Measurements from ENCODE around the gene ASPSCR1.
"Not testable (repeated sequence)": the region's sequence is repeated elsewhere in the genome, so short reads cannot be mapped to it uniquely, and the experiment has no call there.

Gene ASPSCR1

GRCh38 chr17:82031885-82032627, 54.6 kb downstream of the ASPSCR1 start:
- peaks cover 39% of the 10 kb centered on the region for H3K4me1 ChIP-seq (ENCODE audit: control insufficient read depth, insufficient read depth, low read length)
- H3K9me3 ChIP-seq (ENCODE audit: control insufficient read depth in 2 of 2, low read length in 2 of 2) = no peaks in the 10 kb centered on the region
- peak overlapping the region in 1 of 2 donors; percentile 47 for H3K9ac ChIP-seq (ENCODE audit: low read length in 2 of 2)
- H3K27me3 ChIP-seq (ENCODE audit: control insufficient read depth in 1 of 2, insufficient read depth in 2 of 2, low read length in 2 of 2) = peaks cover 0 to 12% of the 10 kb centered on the region in 2 donors
- no peak overlapping the region for H3K27ac ChIP-seq (ENCODE audit: low read length)
- H3K4me3 ChIP-seq (ENCODE audit: low read length in 2 of 2) = peak overlapping the region in 1 of 2 donors; percentile 54
- H3K36me3 ChIP-seq (ENCODE audit: control insufficient read depth in 2 of 2, insufficient read depth in 2 of 2, low read length in 2 of 2) = no peaks in the 10 kb centered on the region

GRCh38 chr17:82033359-82034085, 56.1 kb downstream of the ASPSCR1 start:
- Histone ChIP-seq H3K9ac (ENCODE audit: low read length in 2 of 2) (no peak overlapping the region), H3K4me1 (ENCODE audit: control insufficient read depth, insufficient read depth, low read length) (peaks cover 48% of the 10 kb centered on the region), H3K36me3 (ENCODE audit: control insufficient read depth in 2 of 2, insufficient read depth in 2 of 2, low read length in 2 of 2) (no peaks in the 10 kb centered on the region)

DNA sequence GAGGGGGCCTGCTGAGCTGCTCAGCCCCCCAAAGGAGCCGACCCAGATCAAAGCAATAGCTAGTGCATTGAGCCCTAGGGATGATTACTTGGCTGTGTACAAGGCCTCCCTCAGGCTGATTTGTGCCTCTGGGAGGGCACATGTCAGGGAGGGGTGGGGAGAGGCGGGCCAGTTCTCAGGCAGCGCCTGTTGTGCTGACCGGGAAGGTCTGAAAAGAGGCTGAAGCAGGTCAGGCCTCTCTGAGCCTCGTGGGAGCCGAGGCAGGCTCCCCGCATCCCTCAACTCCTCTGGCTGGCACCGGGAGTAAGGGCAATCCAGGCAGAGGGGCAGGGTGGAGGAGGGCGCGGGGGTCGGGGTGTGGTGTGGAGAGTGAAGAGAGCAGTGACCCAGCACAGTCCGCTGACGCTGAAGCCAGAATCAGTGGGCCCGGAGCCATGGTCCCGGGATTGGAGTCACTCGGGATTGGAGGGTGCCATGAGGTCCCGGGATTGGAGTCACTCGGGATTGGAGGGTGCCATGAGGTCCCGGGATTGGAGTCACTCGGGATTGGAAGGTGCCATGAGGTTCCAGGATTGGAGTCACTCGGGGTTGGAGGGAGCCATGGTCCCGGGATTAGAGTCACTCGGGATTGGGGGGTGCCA, 57.1 kb downstream of the ASPSCR1 start:
- no peak overlapping the region for H3K9ac ChIP-seq (ENCODE audit: low read length in 2 of 2)
- H3K36me3 ChIP-seq (ENCODE audit: control insufficient read depth in 2 of 2, insufficient read depth in 2 of 2, low read length in 2 of 2) = no peaks in the 10 kb centered on the region
- peaks cover 48% of the 10 kb centered on the region for H3K4me1 ChIP-seq (ENCODE audit: control insufficient read depth, insufficient read depth, low read length)
- H3K27ac ChIP-seq (ENCODE audit: low read length) = no peak overlapping the region
- H3K4me3 ChIP-seq (ENCODE audit: low read length in 2 of 2) = no peak overlapping the region
- H3K27me3 ChIP-seq (ENCODE audit: control insufficient read depth in 1 of 2, insufficient read depth in 2 of 2, low read length in 2 of 2) = peaks cover 0 to 12% of the 10 kb centered on the region in 2 donors
- no peaks in the 10 kb centered on the region for H3K9me3 ChIP-seq (ENCODE audit: control insufficient read depth in 2 of 2, low read length in 2 of 2)

More at GRCh38 chr17:82033359-82034085, 56.1 kb downstream of the ASPSCR1 start:
- no peak overlapping the region for H3K4me3 ChIP-seq (ENCODE audit: low read length in 2 of 2)
- H3K27me3 ChIP-seq (ENCODE audit: control insufficient read depth in 1 of 2, insufficient read depth in 2 of 2, low read length in 2 of 2) = peaks cover 0 to 12% of the 10 kb centered on the region in 2 donors
- no peaks in the 10 kb centered on the region for H3K9me3 ChIP-seq (ENCODE audit: control insufficient read depth in 2 of 2, low read length in 2 of 2)
- no peak overlapping the region for H3K27ac ChIP-seq (ENCODE audit: low read length)

DNA sequence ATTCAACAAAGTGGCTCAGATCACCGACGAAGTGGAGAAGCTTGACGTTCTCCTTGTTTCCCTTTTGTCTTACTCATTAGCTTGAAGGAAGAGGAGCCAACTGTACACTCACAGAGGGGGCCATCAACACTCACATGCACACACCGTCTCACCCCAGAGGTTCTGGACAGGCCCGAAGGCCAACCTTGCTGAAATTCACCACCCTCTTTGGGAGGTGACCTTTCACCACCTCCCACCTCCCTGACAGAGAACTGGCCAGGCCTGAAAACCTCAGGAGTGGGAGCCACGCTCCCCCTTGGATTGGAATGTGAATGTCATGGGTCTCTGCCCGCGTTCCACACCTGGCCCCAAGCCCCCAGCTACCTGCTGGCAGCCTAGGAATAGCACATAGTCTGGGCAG, 58.1 kb downstream of the ASPSCR1 start:
- Histone ChIP-seq H3K27me3 (ENCODE audit: control insufficient read depth in 1 of 2, insufficient read depth in 2 of 2, low read length in 2 of 2) (peaks cover 0 to 12% of the 10 kb centered on the region in 2 donors), H3K9ac (ENCODE audit: low read length in 2 of 2) (no peak overlapping the region), H3K4me3 (ENCODE audit: low read length in 2 of 2) (no peak overlapping the region), H3K9me3 (ENCODE audit: control insufficient read depth in 2 of 2, low read length in 2 of 2) (no peaks in the 10 kb centered on the region), H3K36me3 (ENCODE audit: control insufficient read depth in 2 of 2, insufficient read depth in 2 of 2, low read length in 2 of 2) (no peaks in the 10 kb centered on the region), H3K4me1 (ENCODE audit: control insufficient read depth, insufficient read depth, low read length) (peaks cover 42% of the 10 kb centered on the region), H3K27ac (ENCODE audit: low read length) (no peak overlapping the region)

DNA sequence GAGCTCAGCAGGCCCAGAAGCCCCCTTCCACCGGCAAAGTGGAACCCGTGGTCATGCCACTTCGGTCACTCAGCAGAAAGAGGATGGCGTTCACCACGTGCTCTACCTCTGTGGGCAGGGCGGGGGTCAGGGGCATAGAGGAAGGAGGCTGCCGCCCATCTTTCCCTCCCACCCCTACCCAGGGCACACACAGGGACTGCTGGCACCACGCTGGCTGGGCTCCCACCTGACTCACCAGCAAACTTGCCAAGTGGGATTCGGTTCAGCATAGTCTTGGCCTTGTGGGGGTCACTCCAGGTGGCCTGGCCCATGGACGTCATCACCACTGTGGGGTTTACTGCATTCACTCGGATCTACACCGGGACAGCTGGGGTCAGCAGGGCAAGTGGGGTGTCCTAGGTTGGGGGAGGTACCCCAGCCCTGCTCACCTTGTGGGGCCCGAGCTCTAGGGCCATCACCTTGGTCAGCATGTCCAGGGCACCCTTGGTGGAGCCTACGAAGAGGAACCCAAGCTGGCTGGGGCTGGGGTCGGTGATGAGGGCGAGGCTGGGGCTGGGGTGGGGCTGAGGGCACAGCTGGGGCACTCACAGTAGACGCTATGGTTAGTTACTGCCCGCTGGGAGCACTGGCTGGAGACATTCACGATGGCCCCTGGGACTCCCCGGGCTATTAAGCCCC, 58.7 kb downstream of the ASPSCR1 start:
- peak overlapping the region; percentile 88 for H3K27ac ChIP-seq (ENCODE audit: low read length)
- peaks cover 36% of the 10 kb centered on the region for H3K4me1 ChIP-seq (ENCODE audit: control insufficient read depth, insufficient read depth, low read length)
- H3K27me3 ChIP-seq (ENCODE audit: control insufficient read depth in 1 of 2, insufficient read depth in 2 of 2, low read length in 2 of 2) = peaks cover 0 to 12% of the 10 kb centered on the region in 2 donors
- peak overlapping the region; percentile 78 to 81 for H3K4me3 ChIP-seq (ENCODE audit: low read length in 2 of 2)
- H3K36me3 ChIP-seq (ENCODE audit: control insufficient read depth in 2 of 2, insufficient read depth in 2 of 2, low read length in 2 of 2) = no peaks in the 10 kb centered on the region
- H3K9me3 ChIP-seq (ENCODE audit: control insufficient read depth in 2 of 2, low read length in 2 of 2) = no peaks in the 10 kb centered on the region
- peak overlapping the region; percentile 82 to 92 for H3K9ac ChIP-seq (ENCODE audit: low read length in 2 of 2)

GRCh38 chr17:82036634-82037091, 59.2 kb downstream of the ASPSCR1 start:
- peak overlapping the region; percentile 88 for H3K27ac ChIP-seq (ENCODE audit: low read length)
- H3K27me3 ChIP-seq (ENCODE audit: control insufficient read depth in 1 of 2, insufficient read depth in 2 of 2, low read length in 2 of 2) = peaks cover 0 to 12% of the 10 kb centered on the region in 2 donors
- peak overlapping the region; percentile 82 to 92 for H3K9ac ChIP-seq (ENCODE audit: low read length in 2 of 2)
- H3K36me3 ChIP-seq (ENCODE audit: control insufficient read depth in 2 of 2, insufficient read depth in 2 of 2, low read length in 2 of 2) = no peaks in the 10 kb centered on the region
- H3K4me3 ChIP-seq (ENCODE audit: low read length in 2 of 2) = peak overlapping the region; percentile 78 to 81
- peaks cover 33% of the 10 kb centered on the region for H3K4me1 ChIP-seq (ENCODE audit: control insufficient read depth, insufficient read depth, low read length)
- no peaks in the 10 kb centered on the region for H3K9me3 ChIP-seq (ENCODE audit: control insufficient read depth in 2 of 2, low read length in 2 of 2)

DNA sequence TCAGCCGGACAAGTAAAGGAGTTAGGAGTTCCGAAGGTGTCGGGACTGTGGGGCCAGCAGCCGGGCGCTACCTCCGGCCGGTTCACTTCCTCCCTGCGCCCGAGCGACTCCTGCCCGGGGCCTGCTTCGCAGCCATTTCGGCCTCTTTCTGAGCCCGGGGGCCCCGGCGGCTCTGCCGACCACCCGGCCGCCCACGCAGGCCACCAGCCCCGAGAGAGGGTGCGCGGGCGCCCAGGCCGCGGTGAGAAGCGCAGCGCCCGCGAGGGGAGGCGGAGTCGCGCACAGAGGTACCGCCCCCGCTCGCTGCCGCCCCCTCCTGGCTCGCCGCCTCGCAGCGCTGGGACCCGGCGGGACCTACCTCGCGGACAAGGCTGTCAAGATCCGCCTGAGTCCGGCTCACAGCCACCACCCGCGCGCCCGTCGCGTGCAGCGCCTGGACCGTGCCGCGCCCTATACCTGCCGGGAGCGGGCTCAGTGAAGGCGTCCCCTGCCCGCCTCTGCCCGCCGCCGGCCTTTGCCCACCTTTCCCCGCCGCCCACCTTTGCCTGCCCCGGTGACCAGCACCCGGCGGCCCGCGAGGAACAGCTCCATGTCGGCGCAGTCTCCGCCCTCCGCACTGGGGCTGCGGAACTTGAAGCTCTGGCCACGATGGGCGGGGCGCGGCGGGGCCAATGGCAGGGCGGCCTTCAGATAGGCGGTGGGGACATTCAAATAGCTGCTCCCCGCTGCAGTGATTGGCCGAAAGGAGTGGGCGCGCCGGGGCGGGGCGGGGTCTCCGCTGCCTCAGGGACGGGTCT, 59.9 kb downstream of the ASPSCR1 start, which contains the start of gene DCXR:
Gene DCXR, minus strand, starts transcription at position 606 of the 797 bp plus-strand sequence. Its CDS starts 15 bp downstream, at position 591.
- H3K4me1 ChIP-seq (ENCODE audit: control insufficient read depth, insufficient read depth, low read length) = peaks cover 28% of the 10 kb centered on the region
- H3K9me3 ChIP-seq (ENCODE audit: control insufficient read depth in 2 of 2, low read length in 2 of 2) = no peaks in the 10 kb centered on the region
- peaks cover 0 to 9% of the 10 kb centered on the region in 2 donors for H3K27me3 ChIP-seq (ENCODE audit: control insufficient read depth in 1 of 2, insufficient read depth in 2 of 2, low read length in 2 of 2)
- peak within 1 kb of the TSS; percentile 82 to 92 for H3K9ac ChIP-seq (ENCODE audit: low read length in 2 of 2)
- H3K4me3 ChIP-seq (ENCODE audit: low read length in 2 of 2) = peak within 1 kb of the TSS; percentile 78 to 81
- no peaks in the 10 kb centered on the region for H3K36me3 ChIP-seq (ENCODE audit: control insufficient read depth in 2 of 2, insufficient read depth in 2 of 2, low read length in 2 of 2)
- peak within 1 kb of the TSS; percentile 88 for H3K27ac ChIP-seq (ENCODE audit: low read length)

DNA sequence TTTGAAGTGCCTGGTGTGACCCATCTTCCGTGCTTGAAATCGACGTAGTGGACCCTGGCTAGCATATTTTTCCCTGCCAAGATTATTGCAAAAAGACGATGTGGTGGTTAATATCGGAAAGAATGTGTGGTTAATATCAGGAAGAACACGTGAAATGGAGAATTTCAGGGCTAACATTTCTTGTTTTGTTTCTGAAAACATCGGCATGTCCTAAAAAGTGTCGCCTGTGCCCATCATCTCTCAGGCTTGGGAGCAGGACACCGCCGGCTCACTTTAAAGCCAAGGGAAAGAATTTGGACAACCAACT, 60.4 kb downstream of the ASPSCR1 start:
- peak overlapping the region; percentile 48 to 81 for H3K4me3 ChIP-seq (ENCODE audit: low read length in 2 of 2)
- peaks cover 0 to 4% of the 10 kb centered on the region in 2 donors for H3K27me3 ChIP-seq (ENCODE audit: control insufficient read depth in 1 of 2, insufficient read depth in 2 of 2, low read length in 2 of 2)
- peak overlapping the region in 1 of 2 donors; percentile 73 for H3K9ac ChIP-seq (ENCODE audit: low read length in 2 of 2)
- H3K27ac ChIP-seq (ENCODE audit: low read length) = peak overlapping the region; percentile 88
- H3K9me3 ChIP-seq (ENCODE audit: control insufficient read depth in 2 of 2, low read length in 2 of 2) = no peaks in the 10 kb centered on the region
- no peaks in the 10 kb centered on the region for H3K36me3 ChIP-seq (ENCODE audit: control insufficient read depth in 2 of 2, insufficient read depth in 2 of 2, low read length in 2 of 2)
- H3K4me1 ChIP-seq (ENCODE audit: control insufficient read depth, insufficient read depth, low read length) = peaks cover 25% of the 10 kb centered on the region

DNA sequence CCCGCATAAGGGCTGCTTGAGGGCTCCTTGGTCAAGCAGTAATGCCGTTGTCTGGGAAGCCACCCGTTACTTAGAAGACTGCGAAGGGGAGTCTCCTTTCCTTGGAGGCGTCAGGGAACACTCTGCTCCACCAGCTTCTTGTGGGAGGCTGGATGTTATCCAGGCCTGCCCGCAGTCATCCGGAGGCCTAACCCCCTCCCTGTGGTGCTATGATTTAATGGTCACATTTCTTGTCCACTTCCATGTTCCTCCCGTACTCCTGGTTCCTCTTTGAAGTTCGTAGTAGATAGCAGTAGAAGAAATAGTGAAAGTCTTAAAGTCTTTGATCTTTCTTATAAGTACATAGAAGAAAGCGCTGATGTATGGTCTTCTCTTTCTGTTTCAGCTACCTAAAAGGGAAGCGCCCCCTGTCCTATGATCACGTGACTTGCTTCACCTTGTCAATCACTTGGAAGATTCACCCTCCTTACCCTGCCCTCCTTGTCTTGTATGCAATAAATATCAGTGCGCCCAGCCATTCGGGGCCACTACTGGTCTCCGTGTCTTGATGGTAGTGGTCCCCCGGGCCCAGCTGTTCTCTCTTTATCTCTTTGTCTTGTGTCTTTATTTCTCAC, 61.5 kb downstream of the ASPSCR1 start:
- peaks cover 25% of the 10 kb centered on the region for H3K4me1 ChIP-seq (ENCODE audit: control insufficient read depth, insufficient read depth, low read length)
- not testable (repeated sequence) for H3K36me3 ChIP-seq (ENCODE audit: control insufficient read depth in 2 of 2, insufficient read depth in 2 of 2, low read length in 2 of 2); H3K27me3 ChIP-seq (ENCODE audit: control insufficient read depth in 1 of 2, insufficient read depth in 2 of 2, low read length in 2 of 2); H3K4me3 ChIP-seq (ENCODE audit: low read length in 2 of 2); H3K27ac ChIP-seq (ENCODE audit: low read length); H3K9me3 ChIP-seq (ENCODE audit: control insufficient read depth in 2 of 2, low read length in 2 of 2); H3K9ac ChIP-seq (ENCODE audit: low read length in 2 of 2)

Measured in stomach smooth muscle (tissue), 2 donors.